DND-41 (cell line): ENCODE data around the gene ANKMY1.

ENCODE experiments used
- CTCF ChIP-seq: IDR thresholded peaks from 2 replicates; pipeline ENCODE4 v1.5.1; 2012; ENCODE audit warnings: borderline replicate concordance, low read length, moderate library complexity, mild to moderate bottlenecking; ENCODE audit not compliant: poor library complexity, severe bottlenecking; ENCODE audit errors: extremely low read depth
- EZH2 ChIP-seq: IDR thresholded peaks from 3 replicates; pipeline ENCODE4 v1.6.1; 2012; ENCODE audit warnings: borderline replicate concordance, low read depth, mild to moderate bottlenecking, moderate library complexity, low read length, inconsistent platforms; ENCODE audit not compliant: severe bottlenecking

GRCh38 chr2:240459401-240460252 lies 98.2 kb downstream of the ANKMY1 start:
- TF ChIP-seq CTCF (no peak), EZH2 (no peak)
